Gastroesophageal sphincter (tissue), 3 donors: Measurements from ENCODE around the gene ASB10.

ENCODE experiments used
- POLR2A ChIP-seq, 2 donors: fragments of 450-650 bp; IDR thresholded peaks; one replicate each; pipeline ENCODE4 v1.6.1; 2017; ENCODE audit warnings: antibody characterized with exemption in 2 of 2, mild to moderate bottlenecking in 2 of 2, moderate library complexity in 1 of 2
- POLR2AphosphoS5 ChIP-seq: sonication (generic); formaldehyde crosslinking; IDR thresholded peaks from one replicate; pipeline ENCODE4 v1.6.1; 2017; ENCODE audit warnings: antibody characterized with exemption
- TF ChIP-seq, protein P1 (sequence below), 4 experiments: fragments of 200-600 bp in 2 of 4; fragments of 450-650 bp in 2 of 4; sonication (generic) in 1 of 4; IDR thresholded peaks; one replicate each; pipeline ENCODE4 v1.5.1; 2017 to 2019; ENCODE audit warnings: antibody characterized with exemption in 4 of 4, mild to moderate bottlenecking in 2 of 4, moderate library complexity in 2 of 4

DNA sequence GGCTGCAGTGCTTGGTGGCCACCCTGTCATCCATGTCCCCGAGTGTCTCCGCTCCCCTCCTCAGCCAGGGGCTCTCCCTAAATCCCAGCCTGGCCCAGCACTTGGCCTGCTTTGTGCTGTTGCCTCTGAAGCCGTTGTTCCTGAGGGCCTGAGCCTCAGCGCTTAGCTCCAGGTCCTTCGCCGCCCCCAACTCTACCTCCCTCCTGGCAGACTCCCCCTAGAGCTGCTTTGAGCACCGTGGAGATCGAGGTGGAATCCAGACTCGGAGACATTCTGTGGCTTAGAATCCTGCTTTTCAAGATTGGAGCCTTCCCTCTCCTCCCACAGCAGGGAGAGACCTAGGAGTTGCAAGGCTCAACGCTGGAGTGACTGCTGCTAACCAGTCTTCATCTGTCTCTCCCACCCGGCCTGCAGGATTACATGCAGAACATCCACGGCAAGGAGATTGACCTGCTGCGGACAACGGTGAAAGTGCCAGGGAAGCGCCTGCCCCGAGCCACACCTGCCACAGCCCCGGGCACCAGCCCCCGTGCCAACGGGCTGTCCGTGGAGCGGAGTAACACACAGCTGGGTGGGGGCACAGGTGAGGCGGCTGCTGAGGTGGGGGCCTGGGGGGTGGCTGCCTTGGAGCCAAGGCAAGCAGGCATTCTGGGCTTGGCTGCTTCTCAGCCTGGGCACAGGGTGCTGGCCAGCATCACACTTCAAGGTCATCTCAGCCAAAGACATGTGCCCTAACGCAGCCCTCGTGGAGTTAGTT is 52.9 kb downstream of the ASB10 start:
- TF ChIP-seq POLR2A (IDR thresholded peaks at IDR 0.05), result no peak
- TF ChIP-seq, protein P1, sequence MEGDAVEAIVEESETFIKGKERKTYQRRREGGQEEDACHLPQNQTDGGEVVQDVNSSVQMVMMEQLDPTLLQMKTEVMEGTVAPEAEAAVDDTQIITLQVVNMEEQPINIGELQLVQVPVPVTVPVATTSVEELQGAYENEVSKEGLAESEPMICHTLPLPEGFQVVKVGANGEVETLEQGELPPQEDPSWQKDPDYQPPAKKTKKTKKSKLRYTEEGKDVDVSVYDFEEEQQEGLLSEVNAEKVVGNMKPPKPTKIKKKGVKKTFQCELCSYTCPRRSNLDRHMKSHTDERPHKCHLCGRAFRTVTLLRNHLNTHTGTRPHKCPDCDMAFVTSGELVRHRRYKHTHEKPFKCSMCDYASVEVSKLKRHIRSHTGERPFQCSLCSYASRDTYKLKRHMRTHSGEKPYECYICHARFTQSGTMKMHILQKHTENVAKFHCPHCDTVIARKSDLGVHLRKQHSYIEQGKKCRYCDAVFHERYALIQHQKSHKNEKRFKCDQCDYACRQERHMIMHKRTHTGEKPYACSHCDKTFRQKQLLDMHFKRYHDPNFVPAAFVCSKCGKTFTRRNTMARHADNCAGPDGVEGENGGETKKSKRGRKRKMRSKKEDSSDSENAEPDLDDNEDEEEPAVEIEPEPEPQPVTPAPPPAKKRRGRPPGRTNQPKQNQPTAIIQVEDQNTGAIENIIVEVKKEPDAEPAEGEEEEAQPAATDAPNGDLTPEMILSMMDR (IDR thresholded peaks at IDR 0.05), result no peak
- TF ChIP-seq POLR2AphosphoS5, result no peak
